Stimulated activated naive CD8-positive, alpha-beta T cell treated with anti-CD3 and anti-CD28 coated beads, Interleukin-15, Interleukin-2, amounts not matched to agents 100 U/mL and 50 U/mL, for 24 hours (primary cell): ENCODE results near the gene METTL5.
A peak's percentile ranks its signal among the peaks of the same experiment; 100 is the strongest.
"Not testable (repeated sequence)": the region's sequence is repeated elsewhere in the genome, so short reads cannot be mapped to it uniquely, and the experiment has no call there.

Experiments used
- ATAC-seq: fragments of 150-1000 bp; cut with Tn5 transposase; one replicate; pipeline ENCODE4 v1.10.0; 2021
- DNase-seq: peaks from one replicate; pipeline ENCODE4 v3.0.0; 2021

METTL5 gene

GRCh38 chr2:169828141-169828811, 3.6 kb upstream of the METTL5 start:
- DNase-seq (peak; percentile 61), ATAC-seq (peak; percentile 58)

DNA sequence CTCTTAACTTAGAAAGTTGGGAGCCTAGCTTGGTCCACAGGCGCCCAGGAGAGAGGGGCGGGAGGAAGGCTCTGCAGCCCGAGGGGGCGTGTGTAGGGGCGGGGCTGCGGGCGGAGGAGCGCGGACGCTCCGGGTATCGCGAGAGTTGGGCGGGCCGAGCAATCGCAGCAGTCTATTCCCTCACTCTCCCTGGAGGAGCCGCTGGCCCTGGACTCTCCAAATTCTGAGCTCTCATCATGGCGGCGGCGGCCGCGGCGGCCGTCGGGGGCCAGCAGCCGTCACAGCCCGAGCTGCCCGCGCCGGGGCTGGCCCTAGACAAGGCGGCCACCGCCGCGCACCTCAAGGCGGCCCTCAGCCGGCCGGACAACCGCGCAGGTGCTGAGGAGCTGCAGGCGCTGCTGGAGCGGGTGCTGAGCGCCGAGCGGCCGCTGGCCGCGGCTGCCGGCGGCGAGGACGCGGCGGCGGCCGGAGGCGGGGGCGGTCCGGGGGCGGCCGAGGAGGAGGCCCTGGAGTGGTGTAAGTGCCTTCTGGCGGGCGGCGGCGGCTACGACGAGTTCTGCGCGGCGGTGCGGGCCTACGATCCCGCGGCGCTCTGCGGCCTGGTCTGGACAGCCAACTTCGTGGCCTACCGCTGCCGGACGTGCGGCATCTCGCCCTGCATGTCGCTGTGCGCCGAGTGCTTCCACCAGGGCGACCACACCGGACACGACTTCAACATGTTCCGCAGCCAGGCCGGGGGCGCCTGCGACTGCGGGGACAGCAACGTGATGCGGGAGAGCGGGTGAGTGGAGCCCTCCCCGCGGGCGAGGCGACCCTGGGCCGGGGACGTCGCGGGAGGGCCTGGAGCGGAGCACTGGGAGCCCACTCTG, 2.8 kb upstream of the METTL5 start, which contains the start of gene UBR3:
TSS of gene UBR3 (plus strand) at position 183 of the 869 bp plus-strand sequence. CDS start at position 237, 54 bp downstream.
- ATAC-seq, result peak; percentile 85
- peak; percentile 94 for DNase-seq

DNA sequence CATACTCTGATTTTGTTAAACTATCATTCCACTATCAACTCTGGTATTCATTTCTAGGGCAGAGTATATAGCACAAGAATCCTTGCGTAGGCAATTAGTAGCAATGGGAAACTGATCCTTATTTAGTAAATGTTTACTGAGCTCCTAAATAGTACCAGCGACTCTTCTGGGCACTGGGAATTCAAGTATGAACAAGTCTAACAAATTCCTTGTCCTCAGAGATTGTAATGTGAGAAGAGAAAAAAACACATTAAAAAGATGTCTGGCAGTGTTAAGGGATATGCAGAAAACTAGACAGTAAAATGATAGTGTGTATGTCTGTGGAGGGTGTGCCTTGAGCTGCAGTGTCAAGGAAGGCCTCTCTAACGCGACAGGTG, 721 bp downstream of the METTL5 start:
- no peak for DNase-seq
- ATAC-seq, result no peak

DNA sequence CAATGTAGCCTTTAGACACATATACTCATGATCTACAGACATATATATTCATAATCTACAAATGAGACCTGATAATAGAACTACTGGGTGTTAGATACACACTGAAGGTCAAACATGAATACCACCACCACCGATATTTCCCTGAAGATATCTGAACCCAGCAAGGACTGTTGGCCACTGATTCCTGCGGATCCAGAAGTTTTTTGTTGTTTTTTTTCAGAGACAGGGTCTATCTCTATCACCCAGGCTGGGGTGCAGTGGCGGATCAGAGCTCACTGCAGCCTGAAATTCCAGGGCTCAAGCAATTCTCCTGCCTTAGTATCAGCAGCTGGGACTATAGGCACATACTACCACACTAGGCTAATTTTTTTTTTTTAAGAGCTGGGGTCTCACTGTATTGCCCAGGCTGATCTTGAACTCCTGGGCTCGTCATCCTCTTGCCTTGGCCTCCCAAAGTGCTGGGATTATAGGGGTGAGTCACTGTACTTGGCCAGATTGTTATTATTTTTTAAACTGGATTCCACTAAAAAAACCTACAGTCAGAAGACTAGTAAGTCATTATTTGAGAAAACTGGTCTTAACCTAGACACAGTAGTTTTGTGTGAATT, 1.8 kb downstream of the METTL5 start:
- ATAC-seq (no peak), DNase-seq (no peak)

DNA sequence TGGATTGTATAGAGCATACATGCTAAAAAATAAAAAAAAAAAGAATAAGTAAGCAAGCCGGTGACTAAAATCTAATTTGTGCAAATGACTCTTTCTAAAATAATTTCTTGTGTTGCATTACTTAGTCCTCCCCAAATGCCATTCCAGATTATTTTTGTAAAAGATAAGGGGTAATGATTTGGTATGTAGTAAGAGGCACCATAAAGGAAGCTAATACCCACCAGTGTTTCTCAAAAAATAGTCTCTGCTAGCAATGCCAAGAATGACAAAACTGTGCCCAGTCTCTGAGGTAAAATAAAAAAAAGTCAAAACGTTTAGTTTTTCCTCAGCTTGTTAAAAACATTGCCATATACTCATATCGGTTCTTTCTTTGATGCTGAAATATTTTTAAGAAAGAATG, 2.7 kb downstream of the METTL5 start:
- DNase-seq, result no peak
- ATAC-seq, result no peak

GRCh38 chr2:169820101-169820500, 4.6 kb downstream of the METTL5 start:
- ATAC-seq, result not testable (repeated sequence)

GRCh38 chr2:169819106-169819505, 5.6 kb downstream of the METTL5 start:
- DNase-seq, result no peak
- ATAC-seq, result no peak

More at GRCh38 chr2:169820101-169820500, 4.6 kb downstream of the METTL5 start:
- not testable (repeated sequence) for DNase-seq

- DNase-seq, result no peak
Observed at GRCh38 chr2:169818241-169818640, 6.5 kb downstream of the METTL5 start.

DNA sequence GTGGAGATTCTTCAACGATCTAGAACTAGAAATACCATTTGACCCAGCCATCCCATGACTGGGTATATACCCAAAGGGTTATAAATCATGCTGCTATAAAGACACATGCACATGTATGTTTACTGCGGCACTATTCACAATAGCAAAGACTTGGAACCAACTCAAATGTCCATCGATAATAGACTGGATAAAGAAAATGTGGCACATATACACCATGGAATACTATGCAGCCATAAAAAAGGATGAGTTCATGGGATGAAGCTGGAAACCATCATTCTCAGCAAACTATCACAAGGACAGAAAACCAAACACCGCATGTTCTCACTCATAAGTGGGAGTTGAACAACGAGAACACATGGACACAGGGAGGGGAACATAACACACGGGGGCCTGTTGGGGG, 7.3 kb downstream of the METTL5 start:
- ATAC-seq, result not testable (repeated sequence)

More at GRCh38 chr2:169818241-169818640, 6.5 kb downstream of the METTL5 start:
- no peak for ATAC-seq

DNA sequence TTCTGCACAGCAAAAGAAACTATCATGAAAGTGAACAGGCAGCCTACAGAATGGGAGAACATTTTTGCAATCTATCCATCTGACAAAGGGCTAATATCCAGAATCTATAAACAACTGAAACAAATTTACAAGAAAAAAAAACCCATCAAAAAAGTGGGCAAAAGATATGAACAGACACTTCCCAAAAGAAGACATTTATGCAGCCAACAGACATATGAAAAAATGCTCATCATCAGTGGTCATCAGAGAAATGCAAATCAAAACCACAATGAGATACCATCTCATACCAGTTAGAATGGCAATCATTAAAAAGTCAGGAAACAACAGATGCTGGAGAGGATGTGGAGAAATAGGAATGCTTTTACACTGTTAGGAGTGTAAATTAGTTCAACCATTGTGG, 7.7 kb downstream of the METTL5 start:
- not testable (repeated sequence) for DNase-seq, ATAC-seq

More for the DNA sequence above, 7.3 kb downstream of the METTL5 start:
- DNase-seq, result not testable (repeated sequence)

DNA sequence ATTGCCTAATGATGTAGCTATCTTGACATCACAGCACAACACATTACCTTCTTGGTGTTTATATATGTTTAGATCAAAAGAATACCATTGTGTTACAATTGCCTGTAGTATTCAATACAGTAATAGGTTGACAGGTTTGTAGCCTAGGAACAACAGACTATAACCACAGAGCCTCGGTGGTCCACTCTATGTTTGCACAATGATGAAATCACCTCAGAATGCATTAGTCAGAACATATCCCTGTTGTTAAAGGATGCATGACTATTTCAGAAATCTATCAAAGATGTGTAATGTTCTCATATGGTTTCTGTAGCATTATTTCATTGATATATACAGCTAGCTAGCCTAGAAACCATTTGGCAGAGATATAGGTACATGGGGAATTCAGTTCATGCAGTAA, 8.9 kb downstream of the METTL5 start:
- no peak for DNase-seq
- ATAC-seq, result peak; percentile 61

- ATAC-seq, result no peak
- no peak for DNase-seq
Observed at GRCh38 chr2:169808221-169808620, 16.5 kb downstream of the METTL5 start.

DNA sequence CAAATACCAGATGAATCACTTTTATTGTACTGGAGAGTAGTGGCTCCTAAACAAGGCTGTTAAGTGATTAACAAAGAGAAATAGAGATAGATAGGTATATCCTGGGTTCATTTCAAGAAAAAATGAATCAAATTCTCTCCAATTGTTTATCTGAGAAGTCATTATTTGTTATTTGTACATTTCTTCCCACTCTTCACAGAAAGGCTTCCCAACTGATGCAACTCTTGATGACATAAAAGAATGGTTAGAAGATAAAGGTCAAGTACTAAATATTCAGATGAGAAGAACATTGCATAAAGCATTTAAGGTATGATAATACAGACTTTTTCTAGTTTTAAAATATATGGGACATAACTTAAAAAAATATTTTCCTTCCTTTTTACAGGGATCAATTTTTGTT, 18.1 kb downstream of the METTL5 start:
- DNase-seq (no peak), ATAC-seq (no peak)

GRCh38 chr2:169803480-169803879, 21.2 kb downstream of the METTL5 start:
- no peak for DNase-seq
- no peak for ATAC-seq

DNA sequence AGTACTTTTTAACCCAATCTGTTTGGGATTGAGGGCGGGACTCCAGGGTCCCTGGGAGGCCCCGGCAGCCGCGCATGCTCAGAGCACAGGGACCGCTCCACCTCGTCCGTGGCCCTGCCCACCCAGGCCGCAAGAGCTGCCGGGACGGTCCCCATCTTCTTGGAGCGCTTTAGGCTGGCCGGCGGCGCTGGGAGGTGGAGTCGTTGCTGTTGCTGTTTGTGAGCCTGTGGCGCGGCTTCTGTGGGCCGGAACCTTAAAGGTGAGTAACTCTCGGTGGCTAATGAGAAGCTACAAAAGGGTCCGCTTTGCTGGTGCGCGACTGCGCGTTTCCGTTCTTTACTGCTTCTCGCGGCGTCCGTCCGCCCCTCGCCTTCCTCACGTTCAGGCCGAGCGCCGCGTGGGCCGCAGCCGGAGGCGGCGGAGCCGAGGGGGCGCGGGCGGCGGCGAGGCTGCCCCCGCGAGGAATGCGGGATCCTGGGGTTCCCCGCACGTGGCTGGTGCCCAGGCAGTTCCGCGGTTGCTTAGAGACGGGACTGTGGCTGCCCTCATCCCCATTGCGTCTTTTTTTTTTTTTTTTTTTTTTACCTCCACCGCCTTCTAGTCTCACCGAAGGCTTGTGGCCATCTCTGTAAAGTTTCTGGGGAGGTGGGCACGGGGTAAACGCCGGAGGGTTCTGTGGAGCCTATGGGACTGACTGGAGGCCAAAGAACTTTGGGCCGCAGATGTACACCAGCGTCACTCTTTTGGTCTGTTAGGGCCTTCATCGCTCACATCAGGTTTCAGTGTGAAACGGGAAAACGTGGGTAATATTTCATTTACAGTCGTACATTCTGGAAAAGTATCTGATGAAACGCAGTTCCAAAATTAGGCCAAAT, 25.8 kb downstream of the METTL5 start, which contains the start of gene SSB:
TSS of gene SSB (plus strand) at position 154 of the 875 bp plus-strand sequence. CDS start 2,090 bp downstream, outside the sequence.
- DNase-seq, result peak; percentile 97
- peak; percentile 99 for ATAC-seq

GRCh38 chr2:169798397-169798717, 26.3 kb downstream of the METTL5 start:
- DNase-seq, result no peak
- no peak for ATAC-seq

DNA sequence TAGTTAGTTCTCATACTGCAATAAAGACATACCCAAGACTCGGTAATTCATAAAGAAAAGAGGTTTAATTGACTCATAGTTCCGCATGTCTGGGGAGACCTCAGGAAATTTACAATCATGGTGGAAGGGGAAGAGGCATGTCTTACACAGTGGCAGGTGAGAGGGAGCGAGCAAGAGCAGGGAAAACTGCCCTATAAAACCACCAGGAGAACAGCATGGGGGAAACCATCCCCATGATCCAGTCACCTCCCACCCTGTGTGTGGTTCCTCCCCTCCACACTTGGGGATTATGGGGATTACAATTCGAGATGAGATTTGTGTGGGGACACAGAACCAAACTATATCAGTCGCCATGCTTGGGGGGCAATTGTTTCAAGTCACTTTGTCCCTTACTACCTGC, 27.1 kb downstream of the METTL5 start:
- DNase-seq (no peak), ATAC-seq (no peak)

DNA sequence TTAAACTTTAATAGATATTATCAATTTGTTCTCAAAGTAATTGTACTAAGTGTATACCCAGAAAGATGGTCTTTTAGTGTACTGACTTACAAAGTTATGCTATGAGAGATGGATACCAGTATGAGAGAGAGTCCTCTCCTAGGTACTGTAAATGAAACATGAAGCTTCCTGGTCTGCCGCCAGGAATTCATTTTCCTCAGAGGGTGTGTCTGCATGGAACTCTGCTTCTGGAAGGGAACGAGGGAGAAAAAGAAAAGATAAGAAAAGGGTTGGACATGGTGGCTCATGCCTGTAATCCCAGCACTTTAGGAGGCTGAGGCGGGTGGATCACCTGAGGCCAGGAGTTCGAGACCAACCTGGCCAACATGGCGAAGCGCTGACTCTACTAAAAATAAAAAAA, 28.3 kb downstream of the METTL5 start:
- DNase-seq (no peak), ATAC-seq (no peak)

DNA sequence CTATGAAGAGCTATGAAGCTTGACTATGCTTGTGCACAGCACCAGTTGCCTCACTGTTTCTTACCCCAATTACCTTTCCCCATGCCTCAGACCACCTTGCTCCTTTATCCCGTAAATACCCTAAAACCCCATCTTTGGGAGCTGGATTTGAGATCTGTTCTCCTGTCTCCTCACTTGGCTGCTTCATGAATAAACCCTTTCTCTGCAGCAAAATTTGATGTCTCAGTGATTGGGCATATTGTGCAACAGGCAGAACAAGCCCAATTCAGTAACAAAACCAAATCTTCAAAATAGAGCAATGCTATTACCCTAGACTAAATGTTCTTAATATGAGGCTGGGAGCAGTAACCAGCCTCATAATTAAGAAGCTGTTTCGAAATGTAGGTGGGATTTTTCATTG, 29.5 kb downstream of the METTL5 start:
- ATAC-seq, result no peak
- no peak for DNase-seq

GRCh38 chr2:169790581-169790980, 34.1 kb downstream of the METTL5 start:
- DNase-seq (no peak), ATAC-seq (no peak)

GRCh38 chr2:169782513-169782912, 42.2 kb downstream of the METTL5 start:
- no peak for ATAC-seq
- no peak for DNase-seq
